Measurements from ENCODE around the gene C1QTNF6. TPM values are rescaled to one million over a fixed set of nuclear protein-coding genes. Genes with fewer than 3 reads are reported as not detected.

The C1QTNF6 gene
- total and polyA plus RNA-seq, 2 donors (not counting 1 experiment from before 2014, with no cell fraction given): 3.5 to 7.4 TPM

DNA sequence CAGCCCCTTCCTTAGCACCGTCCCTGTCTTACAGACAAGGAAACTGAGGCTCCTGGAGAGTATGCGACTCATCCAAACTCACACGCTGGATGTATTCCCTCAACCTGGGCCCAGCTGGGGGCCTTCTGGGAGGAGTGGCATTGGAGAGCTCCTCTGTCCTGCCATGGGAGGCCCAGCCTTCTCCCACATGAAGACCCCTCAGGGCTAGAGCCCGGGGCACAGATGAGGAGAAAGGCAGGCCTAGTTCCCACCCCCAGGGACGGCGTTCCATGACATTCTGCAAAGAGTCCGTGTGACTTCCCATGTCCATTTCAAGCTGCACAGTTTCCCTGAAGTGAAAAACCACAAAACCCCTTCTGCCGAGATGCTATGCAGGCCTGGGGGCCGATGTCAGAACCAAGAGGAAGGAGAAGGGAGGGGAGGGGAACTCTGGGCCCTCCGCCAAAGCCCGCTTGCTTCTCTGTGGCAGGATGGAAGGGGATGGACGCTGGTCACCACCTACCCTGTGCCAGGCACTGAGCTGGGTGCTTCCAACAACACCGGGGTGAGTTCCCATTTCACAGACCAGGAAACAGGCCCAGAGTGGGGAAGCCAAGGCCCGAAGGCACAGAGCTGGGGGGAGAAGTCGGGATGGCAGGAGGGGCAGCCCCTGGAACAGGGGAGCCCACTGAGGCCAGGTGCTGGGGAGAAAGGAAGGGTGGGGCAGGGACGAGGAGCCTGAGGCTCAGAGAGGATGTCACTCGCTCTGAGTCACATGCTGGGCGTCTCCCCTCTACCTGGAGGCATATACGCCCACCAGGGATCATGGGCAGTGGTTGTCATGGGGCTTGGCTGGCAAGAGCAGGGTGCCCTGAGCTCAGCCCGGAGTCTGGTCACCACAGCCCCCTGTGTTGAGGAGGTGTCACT is 40.3 kb upstream of the C1QTNF6 start:
- DNase-seq (ENCODE audit: low read depth in 2 of 2): peak in 1 of 2 donors; percentile 73
- Histone ChIP-seq H3K4me3 (replicated peaks in 1 of 4; ENCODE audit: control extremely low read depth in 1 of 4, insufficient read depth in 1 of 4, low read depth in 3 of 4, low read length in 4 of 4) (no peak overlapping the region), H3K79me2 (ENCODE audit: control insufficient read depth, insufficient read depth, low read length) (no peaks in the 10 kb centered on the region), H3K4me1 (ENCODE audit: control insufficient read depth, extremely low read depth, insufficient read depth, low read length) (peaks cover 18% of the 10 kb centered on the region), H4K20me1 (ENCODE audit: control insufficient read depth, extremely low read depth, insufficient read depth, low read length) (no peaks in the 10 kb centered on the region), H3K4me2 (ENCODE audit: extremely low read depth, insufficient read depth, low read length) (no peak overlapping the region), H3K9me3 (ENCODE audit: control insufficient read depth, insufficient read depth, low read depth, low read length) (no peaks in the 10 kb centered on the region), H3K27ac (ENCODE audit: insufficient read depth, low read length) (peak overlapping the region; percentile 5), H3K27me3 (ENCODE audit: control insufficient read depth, insufficient read depth, low read length) (no peaks in the 10 kb centered on the region), H3K36me3 (ENCODE audit: control insufficient read depth, insufficient read depth, low read length) (no peaks in the 10 kb centered on the region), H3K9ac (ENCODE audit: insufficient read depth, low read length) (no peak overlapping the region), H2AFZ (ENCODE audit: low read length) (no peak overlapping the region)
- TF ChIP-seq EZH2 (IDR thresholded peaks at IDR 0.05; ENCODE audit: low read length, missing control alignments) (no peak), CTCF (conservative IDR thresholded peaks at IDR 0.05 in 1 of 2, IDR thresholded peaks at IDR 0.05 in 1 of 2; ENCODE audit: low read depth in 1 of 2, low read length in 2 of 2) (no peak)

DNA sequence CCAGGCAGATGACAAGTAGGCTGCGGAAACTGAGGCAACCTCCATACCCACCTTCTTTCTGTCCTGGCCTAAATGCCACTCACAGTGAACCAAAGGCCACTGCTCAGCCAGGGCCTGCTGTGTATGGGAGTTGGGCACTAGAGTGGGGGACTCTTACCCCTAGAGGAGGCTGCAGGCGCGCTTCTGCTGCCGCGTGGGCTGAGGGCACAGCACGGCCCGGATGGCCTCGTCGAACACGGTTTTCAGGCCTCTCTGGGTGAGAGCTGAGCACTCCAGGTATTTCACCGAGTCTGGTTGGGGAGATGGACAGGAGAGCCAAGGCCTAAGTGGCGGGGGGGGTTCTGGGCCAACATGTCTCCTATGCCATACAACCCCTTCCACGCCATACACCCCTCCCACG is 38.5 kb upstream of the C1QTNF6 start:
- TF ChIP-seq CTCF (conservative IDR thresholded peaks at IDR 0.05 in 1 of 2, IDR thresholded peaks at IDR 0.05 in 1 of 2; ENCODE audit: low read depth in 1 of 2, low read length in 2 of 2): no peak
- no peak for TF ChIP-seq EZH2 (IDR thresholded peaks at IDR 0.05; ENCODE audit: low read length, missing control alignments)
- Histone ChIP-seq H3K9me3 (ENCODE audit: control insufficient read depth, insufficient read depth, low read depth, low read length) (no peaks in the 10 kb centered on the region), H3K4me3 (replicated peaks in 1 of 4; ENCODE audit: control extremely low read depth in 1 of 4, insufficient read depth in 1 of 4, low read depth in 3 of 4, low read length in 4 of 4) (no peak overlapping the region), H4K20me1 (ENCODE audit: control insufficient read depth, extremely low read depth, insufficient read depth, low read length) (no peaks in the 10 kb centered on the region), H3K4me2 (ENCODE audit: extremely low read depth, insufficient read depth, low read length) (no peak overlapping the region), H3K4me1 (ENCODE audit: control insufficient read depth, extremely low read depth, insufficient read depth, low read length) (peaks cover 18% of the 10 kb centered on the region), H2AFZ (ENCODE audit: low read length) (no peak overlapping the region), H3K27ac (ENCODE audit: insufficient read depth, low read length) (no peak overlapping the region), H3K9ac (ENCODE audit: insufficient read depth, low read length) (no peak overlapping the region), H3K36me3 (ENCODE audit: control insufficient read depth, insufficient read depth, low read length) (no peaks in the 10 kb centered on the region), H3K79me2 (ENCODE audit: control insufficient read depth, insufficient read depth, low read length) (no peaks in the 10 kb centered on the region), H3K27me3 (ENCODE audit: control insufficient read depth, insufficient read depth, low read length) (no peaks in the 10 kb centered on the region)
- DNase-seq (ENCODE audit: low read depth in 2 of 2): no peak

DNA sequence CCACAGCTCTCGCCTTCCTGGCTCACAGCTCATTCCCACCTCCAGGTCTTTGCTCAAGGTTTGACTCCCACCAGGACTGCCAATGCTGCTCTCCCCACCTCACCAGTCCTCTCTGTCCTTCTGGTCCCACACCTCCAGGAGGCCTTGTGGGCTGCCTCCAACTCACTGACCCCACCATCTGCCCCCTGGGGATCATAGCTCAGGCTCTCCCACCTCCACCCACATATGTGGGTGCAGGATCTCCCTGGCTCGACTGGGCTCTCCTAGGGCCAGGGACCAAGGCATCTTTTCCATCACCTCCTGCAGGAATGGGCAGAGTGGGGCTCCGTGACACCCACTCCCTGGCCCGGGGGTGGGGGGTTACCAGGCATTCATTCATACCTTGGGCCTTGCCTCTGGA is 38.0 kb upstream of the C1QTNF6 start:
- peaks cover 18% of the 10 kb centered on the region for H3K4me1 ChIP-seq (ENCODE audit: control insufficient read depth, extremely low read depth, insufficient read depth, low read length)
- no peaks in the 10 kb centered on the region for H3K9me3 ChIP-seq (ENCODE audit: control insufficient read depth, insufficient read depth, low read depth, low read length)
- no peak overlapping the region for H3K27ac ChIP-seq (ENCODE audit: insufficient read depth, low read length)
- H3K4me3 ChIP-seq (replicated peaks in 1 of 4; ENCODE audit: control extremely low read depth in 1 of 4, insufficient read depth in 1 of 4, low read depth in 3 of 4, low read length in 4 of 4): no peak overlapping the region
- TF ChIP-seq EZH2 (IDR thresholded peaks at IDR 0.05; ENCODE audit: low read length, missing control alignments): no peak
- TF ChIP-seq CTCF (conservative IDR thresholded peaks at IDR 0.05 in 1 of 2, IDR thresholded peaks at IDR 0.05 in 1 of 2; ENCODE audit: low read depth in 1 of 2, low read length in 2 of 2): no peak
- no peaks in the 10 kb centered on the region for H3K79me2 ChIP-seq (ENCODE audit: control insufficient read depth, insufficient read depth, low read length)
- no peaks in the 10 kb centered on the region for H3K36me3 ChIP-seq (ENCODE audit: control insufficient read depth, insufficient read depth, low read length)
- no peak for DNase-seq (ENCODE audit: low read depth in 2 of 2)
- H4K20me1 ChIP-seq (ENCODE audit: control insufficient read depth, extremely low read depth, insufficient read depth, low read length): no peaks in the 10 kb centered on the region
- no peak overlapping the region for H3K9ac ChIP-seq (ENCODE audit: insufficient read depth, low read length)
- H2AFZ ChIP-seq (ENCODE audit: low read length): no peak overlapping the region
- no peak overlapping the region for H3K4me2 ChIP-seq (ENCODE audit: extremely low read depth, insufficient read depth, low read length)
- H3K27me3 ChIP-seq (ENCODE audit: control insufficient read depth, insufficient read depth, low read length): no peaks in the 10 kb centered on the region

Data from fibroblast of lung (primary cell).